ENCODE data around the gene TMTC1.

- TF ChIP-seq, protein P1, sequence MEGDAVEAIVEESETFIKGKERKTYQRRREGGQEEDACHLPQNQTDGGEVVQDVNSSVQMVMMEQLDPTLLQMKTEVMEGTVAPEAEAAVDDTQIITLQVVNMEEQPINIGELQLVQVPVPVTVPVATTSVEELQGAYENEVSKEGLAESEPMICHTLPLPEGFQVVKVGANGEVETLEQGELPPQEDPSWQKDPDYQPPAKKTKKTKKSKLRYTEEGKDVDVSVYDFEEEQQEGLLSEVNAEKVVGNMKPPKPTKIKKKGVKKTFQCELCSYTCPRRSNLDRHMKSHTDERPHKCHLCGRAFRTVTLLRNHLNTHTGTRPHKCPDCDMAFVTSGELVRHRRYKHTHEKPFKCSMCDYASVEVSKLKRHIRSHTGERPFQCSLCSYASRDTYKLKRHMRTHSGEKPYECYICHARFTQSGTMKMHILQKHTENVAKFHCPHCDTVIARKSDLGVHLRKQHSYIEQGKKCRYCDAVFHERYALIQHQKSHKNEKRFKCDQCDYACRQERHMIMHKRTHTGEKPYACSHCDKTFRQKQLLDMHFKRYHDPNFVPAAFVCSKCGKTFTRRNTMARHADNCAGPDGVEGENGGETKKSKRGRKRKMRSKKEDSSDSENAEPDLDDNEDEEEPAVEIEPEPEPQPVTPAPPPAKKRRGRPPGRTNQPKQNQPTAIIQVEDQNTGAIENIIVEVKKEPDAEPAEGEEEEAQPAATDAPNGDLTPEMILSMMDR (IDR thresholded peaks at IDR 0.05) = no peak
- TF ChIP-seq POLR2A (IDR thresholded peaks at IDR 0.05) = no peak
Observed at GRCh38 chr12:29734305-29734704, 49.4 kb downstream of the TMTC1 start.

Measured in heart left ventricle (tissue), 13 donors.